Thoracic aorta endothelial cell (primary cell): Measurements from ENCODE around the gene OTOA. TPM values are rescaled to one million over a fixed set of nuclear protein-coding genes. Genes with fewer than 3 reads are reported as not detected.

ENCODE experiments used
- small RNA-seq: library from RNA; depleted of rRNA; stranded (forward); fragments of <200 nt; gene quantifications from one replicate; pipeline ENCODE3, GENCODE V24; 2012
- total RNA-seq: library from RNA; depleted of rRNA; stranded (reverse); fragments of >200 nt; gene quantifications from 2 replicates; pipeline ENCODE4 v1.2.3, GENCODE V29; 2012

The OTOA gene
- total RNA-seq = 0.07 TPM in 1 of 2 replicates, not detected in the other

DNA sequence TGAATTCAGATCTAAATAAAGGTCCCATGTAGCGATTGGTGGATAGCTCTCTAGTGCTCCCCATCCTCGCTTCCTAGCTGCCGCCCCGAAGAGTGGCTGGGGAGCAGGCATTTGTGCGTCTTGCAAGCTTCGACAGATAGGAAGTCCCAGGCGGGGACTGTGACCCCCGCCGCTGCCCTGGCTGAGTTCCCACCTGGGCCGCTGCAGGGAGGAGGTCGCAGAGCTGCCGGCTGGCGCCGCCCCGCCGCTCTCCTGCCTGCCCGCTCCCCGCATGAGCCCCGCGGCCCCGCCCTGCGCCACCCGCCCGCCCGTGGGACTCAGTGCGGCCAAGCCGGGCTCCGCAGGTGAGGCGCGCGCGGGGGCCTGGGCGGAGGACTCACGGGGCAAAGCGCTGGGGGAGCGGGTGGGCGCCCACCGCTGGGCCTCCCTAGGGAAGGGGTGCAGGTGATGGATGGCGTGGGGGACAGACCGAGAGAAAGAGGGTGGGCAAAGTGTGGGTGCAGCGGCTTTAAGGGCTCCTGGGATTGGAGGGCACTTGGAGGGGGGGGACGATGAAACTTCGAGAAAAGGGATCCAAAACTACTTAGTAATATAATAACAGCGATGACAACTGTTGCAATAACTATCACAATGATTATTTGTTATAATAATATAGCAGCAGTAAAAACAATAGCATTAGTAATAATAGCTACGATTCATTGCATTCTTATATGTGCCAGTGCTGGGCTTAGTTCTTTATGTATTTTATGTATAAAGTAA, at the start of gene OTOA:
Gene OTOA (plus strand): TSS at position 80 of the 759 bp plus-strand sequence. CDS start 14,547 bp downstream, outside the sequence.

DNA sequence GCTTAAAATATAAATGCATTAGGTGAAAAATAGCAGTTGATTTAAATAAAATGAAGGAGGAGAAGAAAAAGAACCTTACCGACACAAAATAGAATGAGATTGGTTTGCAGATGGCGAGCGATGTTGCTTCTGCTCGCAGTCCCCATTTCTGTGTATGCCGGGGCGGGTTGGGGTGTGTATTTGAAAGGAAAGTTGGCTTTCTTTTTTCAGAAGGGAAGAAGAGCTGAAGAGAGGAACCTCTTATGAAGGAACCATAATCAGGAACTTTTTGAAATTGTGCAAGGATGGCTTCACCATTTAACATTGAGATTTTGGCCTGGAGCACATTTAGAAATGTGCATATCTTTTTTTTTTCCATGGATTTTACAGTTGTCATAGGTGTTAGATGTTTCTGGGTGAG, 11.3 kb upstream of the OTOA start, which contains the start of gene IGSF6:
Gene IGSF6 (minus strand): TSS at position 156 of the 400 bp plus-strand sequence. CDS start 10 bp downstream, at position 146.

Small RNAs within 50 kb of the gene (small RNA-seq; reads per million reads assigned to genes)
- gene RNU6-1005P (2.4 reads per million, percentile 56 among the genes with 10 or more reads in this experiment), gene RNU6-196P (not detected)

Other genes starting within 250 kb of the OTOA start
- 217 and 230 TPM in 2 replicates for gene METTL9, start 64.4 kb upstream of the OTOA start, total RNA-seq
- not detected in 2 replicates for gene IGSF6, start 11.4 kb upstream of the OTOA start, total RNA-seq
- 69.1 and 105 TPM in 2 replicates for gene NPIPB4, start 193.8 kb downstream of the OTOA start, total RNA-seq